GM12878 (cell line): ENCODE measurements around the gene HS6ST3.

Experiments used
- EP300 ChIP-seq, 2 experiments: fragments of 150-350 bp in 1 of 2; IDR thresholded peaks; 2 replicates each; pipeline ENCODE4 v1.6.1; 2011 to 2012; ENCODE audit warnings: low read depth in 2 of 2, low read length in 2 of 2, borderline replicate concordance in 1 of 2, improper control_type of control experiment in 1 of 2, inconsistent platforms in 1 of 2; ENCODE audit not compliant: control insufficient read depth in 1 of 2
- EZH2 ChIP-seq: IDR thresholded peaks from 2 replicates; pipeline ENCODE4 v1.6.1; 2012; ENCODE audit warnings: low read depth, mild to moderate bottlenecking, control low read depth, inconsistent platforms, low read length, borderline replicate concordance; ENCODE audit not compliant: control insufficient read depth
- JUND ChIP-seq: IDR thresholded peaks from 2 replicates; pipeline ENCODE4 v1.6.1; 2012; ENCODE audit warnings: low read depth, mild to moderate bottlenecking, low read length, improper control_type of control experiment, moderate library complexity
- TCF7 ChIP-seq: IDR thresholded peaks from 2 replicates; pipeline ENCODE4 v1.6.1; 2014; ENCODE audit warnings: antibody characterized with exemption, borderline replicate concordance
- YY1 ChIP-seq: IDR thresholded peaks from 2 replicates; pipeline ENCODE4 v1.6.1; 2011; ENCODE audit warnings: low read depth, mild to moderate bottlenecking, low read length
- TF ChIP-seq, protein P1 (sequence below): IDR thresholded peaks from 2 replicates; pipeline ENCODE4 v1.6.1; 2012; ENCODE audit warnings: mild to moderate bottlenecking, low read depth, low read length
- TF ChIP-seq, protein P2 (sequence below), 3 experiments: IDR thresholded peaks in 2 of 3; conservative IDR thresholded peaks in 1 of 3; 2 replicates each; pipeline ENCODE4 v1.5.1; 2011; ENCODE audit warnings: low read depth in 3 of 3, low read length in 3 of 3, mild to moderate bottlenecking in 3 of 3, control low read depth in 2 of 3, moderate library complexity in 2 of 3, inconsistent platforms in 1 of 3, mixed read lengths in 1 of 3; ENCODE audit not compliant: control insufficient read depth in 2 of 3, insufficient read depth in 1 of 3; ENCODE audit errors: extremely low read depth in 1 of 3
- TF ChIP-seq, protein P3 (sequence below): fragments of 150-350 bp; IDR thresholded peaks from 2 replicates; pipeline ENCODE4 v1.6.1; 2016; ENCODE audit warnings: low read depth, low read length

DNA sequence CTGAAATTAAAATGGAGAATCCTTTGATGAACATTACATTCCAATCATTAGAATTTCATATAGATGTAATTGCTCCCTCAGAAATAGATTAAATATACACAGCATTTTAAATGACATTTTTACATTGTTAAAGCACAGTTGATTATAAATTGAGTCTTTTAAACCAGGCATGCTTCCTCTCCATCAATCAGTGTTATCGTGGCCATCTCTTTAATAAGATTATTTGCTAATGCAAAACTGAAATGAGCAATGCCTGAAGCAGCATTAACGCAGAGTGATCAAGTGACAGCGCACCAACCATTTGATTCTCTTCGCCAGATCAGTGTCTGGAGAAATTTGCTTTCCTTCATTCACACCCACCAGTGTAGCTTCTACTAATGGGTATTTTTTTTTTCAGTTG lies 644.6 kb downstream of the HS6ST3 start:
- TF ChIP-seq TCF7, result no peak
- no peak for TF ChIP-seq YY1
- no peak for TF ChIP-seq JUND
- TF ChIP-seq, protein P1, sequence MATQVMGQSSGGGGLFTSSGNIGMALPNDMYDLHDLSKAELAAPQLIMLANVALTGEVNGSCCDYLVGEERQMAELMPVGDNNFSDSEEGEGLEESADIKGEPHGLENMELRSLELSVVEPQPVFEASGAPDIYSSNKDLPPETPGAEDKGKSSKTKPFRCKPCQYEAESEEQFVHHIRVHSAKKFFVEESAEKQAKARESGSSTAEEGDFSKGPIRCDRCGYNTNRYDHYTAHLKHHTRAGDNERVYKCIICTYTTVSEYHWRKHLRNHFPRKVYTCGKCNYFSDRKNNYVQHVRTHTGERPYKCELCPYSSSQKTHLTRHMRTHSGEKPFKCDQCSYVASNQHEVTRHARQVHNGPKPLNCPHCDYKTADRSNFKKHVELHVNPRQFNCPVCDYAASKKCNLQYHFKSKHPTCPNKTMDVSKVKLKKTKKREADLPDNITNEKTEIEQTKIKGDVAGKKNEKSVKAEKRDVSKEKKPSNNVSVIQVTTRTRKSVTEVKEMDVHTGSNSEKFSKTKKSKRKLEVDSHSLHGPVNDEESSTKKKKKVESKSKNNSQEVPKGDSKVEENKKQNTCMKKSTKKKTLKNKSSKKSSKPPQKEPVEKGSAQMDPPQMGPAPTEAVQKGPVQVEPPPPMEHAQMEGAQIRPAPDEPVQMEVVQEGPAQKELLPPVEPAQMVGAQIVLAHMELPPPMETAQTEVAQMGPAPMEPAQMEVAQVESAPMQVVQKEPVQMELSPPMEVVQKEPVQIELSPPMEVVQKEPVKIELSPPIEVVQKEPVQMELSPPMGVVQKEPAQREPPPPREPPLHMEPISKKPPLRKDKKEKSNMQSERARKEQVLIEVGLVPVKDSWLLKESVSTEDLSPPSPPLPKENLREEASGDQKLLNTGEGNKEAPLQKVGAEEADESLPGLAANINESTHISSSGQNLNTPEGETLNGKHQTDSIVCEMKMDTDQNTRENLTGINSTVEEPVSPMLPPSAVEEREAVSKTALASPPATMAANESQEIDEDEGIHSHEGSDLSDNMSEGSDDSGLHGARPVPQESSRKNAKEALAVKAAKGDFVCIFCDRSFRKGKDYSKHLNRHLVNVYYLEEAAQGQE, result no peak
- TF ChIP-seq, protein P2, sequence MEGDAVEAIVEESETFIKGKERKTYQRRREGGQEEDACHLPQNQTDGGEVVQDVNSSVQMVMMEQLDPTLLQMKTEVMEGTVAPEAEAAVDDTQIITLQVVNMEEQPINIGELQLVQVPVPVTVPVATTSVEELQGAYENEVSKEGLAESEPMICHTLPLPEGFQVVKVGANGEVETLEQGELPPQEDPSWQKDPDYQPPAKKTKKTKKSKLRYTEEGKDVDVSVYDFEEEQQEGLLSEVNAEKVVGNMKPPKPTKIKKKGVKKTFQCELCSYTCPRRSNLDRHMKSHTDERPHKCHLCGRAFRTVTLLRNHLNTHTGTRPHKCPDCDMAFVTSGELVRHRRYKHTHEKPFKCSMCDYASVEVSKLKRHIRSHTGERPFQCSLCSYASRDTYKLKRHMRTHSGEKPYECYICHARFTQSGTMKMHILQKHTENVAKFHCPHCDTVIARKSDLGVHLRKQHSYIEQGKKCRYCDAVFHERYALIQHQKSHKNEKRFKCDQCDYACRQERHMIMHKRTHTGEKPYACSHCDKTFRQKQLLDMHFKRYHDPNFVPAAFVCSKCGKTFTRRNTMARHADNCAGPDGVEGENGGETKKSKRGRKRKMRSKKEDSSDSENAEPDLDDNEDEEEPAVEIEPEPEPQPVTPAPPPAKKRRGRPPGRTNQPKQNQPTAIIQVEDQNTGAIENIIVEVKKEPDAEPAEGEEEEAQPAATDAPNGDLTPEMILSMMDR (IDR thresholded peaks at IDR 0.05 in 2 of 3, conservative IDR thresholded peaks at IDR 0.05 in 1 of 3; ENCODE audit: control insufficient read depth in 2 of 3, extremely low read depth in 1 of 3, insufficient read depth in 1 of 3, low read depth in 3 of 3, low read length in 3 of 3), result no peak
- no peak for TF ChIP-seq EZH2
- no peak for TF ChIP-seq EP300 (IDR thresholded peaks at IDR 0.05; ENCODE audit: borderline replicate concordance in 1 of 2, control insufficient read depth in 1 of 2, low read depth in 2 of 2, low read length in 2 of 2)
- TF ChIP-seq, protein P3, sequence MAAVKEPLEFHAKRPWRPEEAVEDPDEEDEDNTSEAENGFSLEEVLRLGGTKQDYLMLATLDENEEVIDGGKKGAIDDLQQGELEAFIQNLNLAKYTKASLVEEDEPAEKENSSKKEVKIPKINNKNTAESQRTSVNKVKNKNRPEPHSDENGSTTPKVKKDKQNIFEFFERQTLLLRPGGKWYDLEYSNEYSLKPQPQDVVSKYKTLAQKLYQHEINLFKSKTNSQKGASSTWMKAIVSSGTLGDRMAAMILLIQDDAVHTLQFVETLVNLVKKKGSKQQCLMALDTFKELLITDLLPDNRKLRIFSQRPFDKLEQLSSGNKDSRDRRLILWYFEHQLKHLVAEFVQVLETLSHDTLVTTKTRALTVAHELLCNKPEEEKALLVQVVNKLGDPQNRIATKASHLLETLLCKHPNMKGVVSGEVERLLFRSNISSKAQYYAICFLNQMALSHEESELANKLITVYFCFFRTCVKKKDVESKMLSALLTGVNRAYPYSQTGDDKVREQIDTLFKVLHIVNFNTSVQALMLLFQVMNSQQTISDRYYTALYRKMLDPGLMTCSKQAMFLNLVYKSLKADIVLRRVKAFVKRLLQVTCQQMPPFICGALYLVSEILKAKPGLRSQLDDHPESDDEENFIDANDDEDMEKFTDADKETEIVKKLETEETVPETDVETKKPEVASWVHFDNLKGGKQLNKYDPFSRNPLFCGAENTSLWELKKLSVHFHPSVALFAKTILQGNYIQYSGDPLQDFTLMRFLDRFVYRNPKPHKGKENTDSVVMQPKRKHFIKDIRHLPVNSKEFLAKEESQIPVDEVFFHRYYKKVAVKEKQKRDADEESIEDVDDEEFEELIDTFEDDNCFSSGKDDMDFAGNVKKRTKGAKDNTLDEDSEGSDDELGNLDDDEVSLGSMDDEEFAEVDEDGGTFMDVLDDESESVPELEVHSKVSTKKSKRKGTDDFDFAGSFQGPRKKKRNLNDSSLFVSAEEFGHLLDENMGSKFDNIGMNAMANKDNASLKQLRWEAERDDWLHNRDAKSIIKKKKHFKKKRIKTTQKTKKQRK, result no peak
